NCI-H1048 (cell line): ENCODE data around the gene MPST.
"Not testable (repeated sequence)": the region's sequence is repeated elsewhere in the genome, so short reads cannot be mapped to it uniquely, and the experiment has no call there.

Source experiments
- DNase-seq: peaks from one replicate; lab custom pipeline; 2025; lab: John Stamatoyannopoulos, UW

The MPST gene

DNA sequence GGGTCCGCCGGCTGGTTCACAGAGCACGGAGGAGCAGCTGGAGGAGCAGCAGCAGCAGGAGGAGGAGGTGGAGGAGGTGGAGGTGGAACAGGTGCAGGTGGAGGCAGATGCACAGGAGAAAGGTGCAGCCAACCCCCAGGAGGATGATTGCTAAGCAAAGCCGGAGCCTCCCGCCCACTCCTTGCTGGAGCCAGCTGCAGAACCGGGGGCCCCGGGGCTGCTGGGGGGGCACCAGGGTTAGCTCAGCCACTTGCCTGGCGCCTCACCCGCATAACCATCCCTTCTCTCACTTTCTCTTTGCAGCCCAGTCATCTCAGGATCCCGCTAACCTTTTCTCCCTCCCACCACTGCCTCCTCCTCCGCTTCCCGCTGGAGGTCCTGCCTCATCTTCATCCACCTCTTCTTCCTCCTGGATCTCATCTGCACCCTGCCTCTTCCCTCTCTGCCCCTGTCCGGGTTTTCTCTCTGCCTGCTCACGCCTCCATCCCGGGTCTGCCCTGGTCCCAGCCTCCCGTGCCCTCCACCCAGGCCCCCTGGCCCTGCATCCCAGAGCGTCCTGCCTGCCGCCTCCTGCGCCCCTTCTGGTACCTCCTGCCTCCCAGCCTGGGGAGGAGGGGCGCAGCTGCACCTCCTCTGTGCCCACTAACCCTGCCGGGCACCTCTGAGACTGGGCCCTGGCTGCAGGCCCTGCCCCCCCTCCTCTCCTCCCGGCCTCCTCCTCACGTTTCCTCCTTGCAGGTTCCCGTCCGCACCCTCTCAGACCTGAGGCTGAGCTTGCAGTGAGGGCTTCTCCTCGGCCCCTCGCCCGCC lies 41.5 kb downstream of the MPST start:
- no peak for DNase-seq

DNA sequence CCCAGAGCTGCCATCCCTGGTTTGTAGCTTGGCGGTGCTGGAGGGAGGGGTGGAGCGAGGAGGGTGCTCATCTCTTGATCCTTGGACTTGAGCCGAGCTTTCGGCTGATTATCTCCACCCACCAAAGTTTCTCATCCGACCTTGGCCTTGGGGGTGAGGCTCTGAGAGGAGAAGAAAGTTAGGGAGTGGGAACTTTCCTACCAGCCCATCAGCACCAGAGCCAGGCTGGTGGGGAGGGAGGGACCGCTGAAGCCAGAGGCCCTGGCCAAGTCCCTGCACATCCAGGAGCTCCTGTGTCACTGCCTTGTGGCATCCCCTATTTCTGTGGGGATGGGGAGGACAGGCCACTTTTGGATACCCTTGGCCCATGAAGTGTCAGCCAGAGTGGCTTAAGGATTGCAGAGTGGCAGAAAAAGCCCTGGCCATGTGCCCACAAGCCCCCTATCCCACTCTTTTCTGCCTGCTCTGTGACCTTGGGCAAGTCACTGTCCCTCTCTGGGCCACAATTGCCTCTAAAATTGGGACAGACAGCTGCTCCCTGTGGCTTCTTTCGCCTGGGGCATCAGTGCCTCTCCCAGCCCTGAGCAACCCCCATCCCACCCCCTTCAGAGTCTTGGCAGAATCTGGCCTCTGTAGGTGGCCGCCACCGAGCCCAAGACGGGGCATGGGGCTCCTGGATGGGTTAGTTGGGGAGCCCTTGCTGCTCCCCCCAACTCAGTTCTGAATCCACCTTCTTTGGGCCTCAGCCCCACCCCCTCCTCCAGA lies 42.3 kb downstream of the MPST start:
- no peak for DNase-seq

DNA sequence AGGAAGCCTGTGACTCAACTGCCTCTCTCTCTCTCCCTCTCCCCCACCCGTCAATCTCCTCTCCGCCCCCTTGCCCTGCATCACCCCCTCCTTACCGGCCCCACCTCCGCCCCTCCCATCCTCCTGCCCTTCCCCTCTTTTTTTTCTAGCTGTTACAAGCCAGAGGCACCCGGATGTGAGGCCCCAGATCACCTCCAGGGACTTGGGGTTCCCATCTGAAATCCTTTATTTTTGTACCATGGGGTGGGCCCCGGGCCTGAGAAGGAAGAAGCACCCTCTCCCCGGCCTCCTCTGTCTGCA lies 42.8 kb downstream of the MPST start:
- no peak for DNase-seq

DNA sequence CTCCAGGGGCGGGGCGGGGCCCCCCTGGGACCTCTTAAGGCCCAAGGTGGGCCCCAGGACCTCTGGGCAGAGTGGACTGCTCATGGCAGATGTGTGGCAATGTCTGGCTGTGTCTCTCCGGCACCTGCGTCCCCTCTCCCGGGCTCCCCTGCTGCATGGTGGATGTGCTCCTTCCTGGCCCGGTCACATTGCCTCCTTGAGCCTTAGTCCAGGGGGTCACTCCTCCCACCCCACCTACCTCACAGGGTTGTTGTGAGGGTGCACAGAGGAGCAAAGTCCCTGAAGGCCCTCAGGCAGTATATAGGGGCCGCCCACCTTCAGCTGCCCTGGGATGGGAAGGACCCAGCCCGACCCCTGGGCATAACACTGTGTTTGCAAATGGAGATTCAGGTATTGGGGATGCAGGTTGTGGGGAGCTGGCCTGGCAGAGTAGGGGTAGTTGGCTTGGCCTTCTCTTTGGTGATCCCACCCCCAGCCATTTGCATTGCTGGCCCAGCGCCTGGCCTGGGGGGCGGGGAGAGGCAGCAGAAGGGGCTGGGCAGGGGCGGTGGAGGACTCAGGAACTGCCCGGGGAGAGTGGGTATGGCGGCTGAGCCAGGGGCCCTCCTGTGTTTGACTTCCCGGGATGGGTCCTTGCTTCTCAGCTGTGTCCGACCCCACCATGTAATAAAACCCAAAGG lies 43.3 kb downstream of the MPST start:
- no peak for DNase-seq

DNA sequence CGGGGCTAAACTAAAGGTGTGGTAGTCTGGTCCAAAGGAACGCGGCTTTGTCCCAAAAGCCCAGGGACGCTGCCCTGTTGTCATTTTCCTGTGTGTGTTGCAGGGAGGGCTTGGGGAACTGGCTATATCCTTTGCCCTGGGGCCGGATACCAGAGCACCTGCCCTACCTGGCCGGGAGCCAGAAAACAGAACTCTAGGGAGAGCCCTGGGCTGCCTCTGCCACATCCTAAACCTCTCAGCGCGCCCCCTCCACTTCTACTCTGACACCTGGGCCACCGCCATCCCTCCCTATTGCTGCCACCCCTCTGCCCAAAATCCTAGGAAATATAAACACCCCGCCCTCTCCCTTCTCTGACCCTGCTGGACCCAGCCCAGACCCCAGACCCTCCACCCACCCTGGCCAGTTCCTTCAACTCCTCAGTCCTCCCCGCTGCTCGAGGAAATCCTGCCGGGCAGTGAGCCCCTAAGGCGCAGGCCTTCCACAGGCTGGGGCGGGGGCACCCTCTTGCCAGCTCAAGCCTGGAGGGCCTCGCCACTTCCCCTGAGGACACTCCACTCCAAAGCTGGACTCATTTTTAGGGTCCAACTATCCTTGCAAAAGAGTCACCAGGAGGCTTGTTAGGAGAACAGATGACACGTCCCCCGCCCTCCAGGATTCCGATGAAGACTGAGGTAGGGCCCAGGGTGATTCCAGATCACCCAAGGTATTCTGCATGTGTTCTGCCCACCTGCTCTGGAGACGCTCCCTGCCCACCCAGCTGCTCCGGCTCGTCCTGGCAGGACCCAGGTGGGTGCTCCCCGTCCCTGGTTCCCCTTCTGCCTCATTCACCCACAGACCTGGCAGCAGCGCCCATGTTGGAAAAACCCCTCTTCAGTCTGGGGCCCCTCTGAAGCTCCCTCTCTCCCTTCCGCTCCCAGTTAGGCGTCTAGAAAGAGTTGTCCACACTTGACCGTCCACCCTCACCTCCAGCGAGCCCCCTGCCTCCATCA lies 44.2 kb downstream of the MPST start:
- no peak for DNase-seq

DNA sequence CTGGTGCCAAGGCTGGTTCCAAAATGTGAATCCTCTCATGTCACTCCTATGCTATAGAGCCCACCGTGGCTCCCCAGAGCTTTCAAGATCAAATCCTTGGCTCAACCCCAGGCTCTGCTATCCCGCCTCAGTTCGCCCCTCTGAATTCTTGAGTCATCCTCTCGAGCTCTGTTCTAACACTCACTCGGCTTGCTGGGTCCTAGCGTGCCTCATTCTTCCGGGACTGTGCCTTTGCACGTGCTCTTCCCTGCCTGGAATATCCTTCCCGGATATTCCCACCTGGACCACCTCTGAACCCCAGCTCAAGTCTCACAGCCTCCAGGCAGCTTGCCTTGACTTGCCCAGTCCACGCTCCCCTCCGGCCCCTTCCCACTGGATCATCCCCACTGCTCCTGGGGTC lies 45.0 kb downstream of the MPST start:
- DNase-seq: no peak

DNA sequence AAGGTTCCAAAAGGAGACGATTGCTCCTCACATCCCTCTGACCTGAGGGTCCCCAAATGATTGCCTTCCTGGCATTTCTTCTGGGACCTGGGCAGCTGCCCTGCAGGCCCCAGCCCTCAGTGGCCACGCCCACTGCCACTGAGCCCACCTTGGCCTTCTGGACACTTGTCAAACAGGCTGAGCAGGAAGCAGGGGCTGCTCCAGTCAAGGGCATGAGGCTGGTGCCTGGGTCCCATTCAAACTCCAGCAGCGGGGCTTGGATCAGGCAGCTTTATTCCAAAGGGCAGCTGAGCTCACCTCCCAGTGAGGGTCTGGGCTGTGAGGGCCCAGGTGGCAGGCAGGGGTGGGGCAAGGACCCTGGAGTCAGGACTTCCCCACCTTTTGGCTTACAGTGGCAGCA lies 45.6 kb downstream of the MPST start:
- DNase-seq: no peak

DNA sequence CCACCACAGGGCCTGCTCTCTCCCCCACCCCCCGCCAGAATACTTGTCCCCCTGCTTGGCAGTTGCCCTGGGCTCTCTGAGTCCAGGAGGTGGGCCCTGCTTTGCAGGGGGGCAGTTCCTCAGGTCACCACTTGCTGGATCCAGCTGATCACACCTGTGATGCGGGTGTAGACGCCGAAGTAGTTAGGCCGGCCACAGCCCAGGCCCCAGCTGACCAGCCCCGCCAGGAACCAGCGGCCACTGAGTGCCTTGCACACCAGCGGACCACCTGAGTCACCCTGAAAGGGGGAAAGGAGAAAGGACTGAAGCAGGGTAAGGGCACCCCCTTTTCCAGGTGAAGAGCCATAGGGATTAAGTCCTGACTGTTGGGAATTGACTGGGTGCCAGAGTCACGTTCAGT lies 46.4 kb downstream of the MPST start:
- no peak for DNase-seq

DNA sequence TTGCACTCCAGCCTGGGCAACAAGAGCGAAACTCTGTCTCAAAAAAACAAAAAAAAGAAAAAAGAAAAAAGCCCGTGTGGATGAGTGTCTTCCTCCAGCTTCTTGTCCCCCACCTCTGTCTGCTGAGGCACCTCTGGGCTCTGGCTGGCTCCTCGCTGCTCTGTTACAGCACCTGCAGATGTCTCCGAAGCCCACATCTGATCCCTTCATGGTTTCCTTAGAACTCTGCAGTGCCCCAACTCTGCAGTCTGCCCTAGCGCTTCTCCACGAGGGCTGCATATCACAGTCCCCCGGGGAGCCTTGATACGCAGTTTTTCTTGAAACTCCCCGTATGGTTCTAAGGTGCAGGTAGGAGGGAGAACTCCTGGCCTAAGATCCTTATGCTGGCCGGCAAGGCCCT lies 47.9 kb downstream of the MPST start:
- no peak for DNase-seq

DNA sequence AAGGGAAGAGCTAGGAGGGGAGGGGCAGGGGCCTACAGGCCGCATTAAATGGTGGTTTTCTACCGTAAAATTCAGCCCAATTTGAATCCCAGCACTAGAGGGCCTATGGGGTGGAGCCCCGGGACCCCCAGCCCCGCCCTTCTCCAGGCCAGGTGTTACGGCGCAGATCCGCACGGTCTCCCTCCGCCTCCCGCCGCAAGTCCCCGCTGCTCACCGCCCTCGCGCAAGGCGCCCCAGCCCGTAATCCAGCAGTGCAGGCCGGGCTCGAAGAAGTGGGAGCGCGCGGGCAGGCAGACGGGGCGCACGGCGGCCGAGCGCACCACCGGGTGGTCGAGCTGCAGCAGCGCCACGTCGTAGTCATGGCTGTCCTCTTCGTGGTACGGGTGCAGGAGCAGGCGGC lies 49.3 kb downstream of the MPST start:
- DNase-seq: no peak

DNA sequence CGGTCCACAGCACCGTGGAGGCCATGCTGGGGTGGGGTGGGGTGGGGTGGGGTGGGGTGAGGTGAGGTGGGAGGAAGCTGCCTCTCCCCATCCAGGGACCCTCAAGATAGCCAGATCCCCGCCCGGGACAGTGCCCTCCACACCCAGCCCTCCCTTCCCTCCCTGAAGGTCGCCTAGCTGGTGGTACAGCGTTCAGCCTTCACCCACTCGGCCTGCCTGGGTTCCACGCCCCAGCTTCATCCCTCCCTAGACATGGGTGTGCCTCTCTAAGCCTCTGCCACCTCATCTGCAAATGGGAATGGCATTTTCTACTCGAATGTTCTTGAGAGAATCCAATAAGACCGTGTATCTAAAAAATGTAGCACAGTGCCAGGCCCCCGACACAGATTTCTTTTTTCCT lies 49.8 kb downstream of the MPST start:
- DNase-seq: no peak

DNA sequence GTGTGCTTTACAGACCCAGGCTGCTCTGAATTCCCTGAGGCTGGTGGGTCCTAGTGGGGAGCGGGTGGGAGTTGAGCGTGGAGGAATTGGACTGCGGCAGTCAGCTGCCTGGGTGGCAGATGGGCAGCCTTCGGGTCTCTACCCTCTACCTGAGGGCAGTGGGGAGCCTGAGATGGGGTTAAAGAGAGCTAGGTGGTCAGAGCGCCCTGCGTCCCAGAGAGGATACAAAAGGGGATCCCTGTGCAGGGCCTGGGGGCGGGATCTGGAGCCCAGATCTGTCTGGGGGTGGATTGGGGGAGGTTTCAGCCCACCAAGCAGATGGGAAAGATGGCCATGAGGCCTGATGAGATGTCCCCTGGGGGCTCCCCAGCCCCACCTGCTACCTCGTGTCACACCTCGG lies 50.2 kb downstream of the MPST start:
- no peak for DNase-seq

DNA sequence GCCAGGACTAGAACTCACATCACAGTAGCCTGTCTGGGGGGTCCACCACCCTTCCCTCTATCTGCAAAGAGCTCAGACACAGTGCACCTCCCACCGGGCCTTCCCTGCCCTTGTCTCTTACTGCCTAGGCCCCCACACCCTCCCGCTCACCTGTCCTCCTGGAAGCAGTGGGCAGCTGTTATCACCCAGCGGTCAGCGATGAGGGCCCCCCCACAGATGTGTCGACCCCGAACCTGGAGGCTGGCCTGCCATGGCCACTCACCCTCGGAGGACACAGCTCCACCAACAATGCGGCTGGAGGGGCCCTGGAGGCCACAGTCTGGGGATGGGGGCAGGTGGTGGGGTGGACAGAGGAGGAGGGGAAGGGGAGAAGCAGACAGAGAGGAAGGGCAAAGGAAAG lies 50.8 kb downstream of the MPST start:
- no peak for DNase-seq

DNA sequence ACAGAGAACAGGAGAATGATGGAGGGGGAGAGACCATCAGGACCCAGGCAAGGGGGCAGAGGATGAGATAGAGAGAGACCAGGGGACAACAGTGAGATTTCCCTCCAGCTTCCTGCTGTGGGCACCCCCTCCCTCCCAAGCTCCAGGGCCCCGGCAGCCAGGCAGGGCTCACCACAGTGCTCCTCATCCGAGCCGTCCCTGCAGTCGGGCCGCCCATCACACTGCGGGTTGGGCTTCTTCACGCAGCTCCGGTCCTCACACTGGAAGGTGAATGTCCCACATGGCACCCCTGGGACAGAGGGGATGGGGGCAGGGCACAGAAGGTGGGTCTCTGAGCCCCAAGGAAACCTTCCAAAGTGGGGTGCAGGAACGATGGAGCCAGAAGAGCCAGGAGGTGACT lies 51.2 kb downstream of the MPST start:
- DNase-seq: no peak

DNA sequence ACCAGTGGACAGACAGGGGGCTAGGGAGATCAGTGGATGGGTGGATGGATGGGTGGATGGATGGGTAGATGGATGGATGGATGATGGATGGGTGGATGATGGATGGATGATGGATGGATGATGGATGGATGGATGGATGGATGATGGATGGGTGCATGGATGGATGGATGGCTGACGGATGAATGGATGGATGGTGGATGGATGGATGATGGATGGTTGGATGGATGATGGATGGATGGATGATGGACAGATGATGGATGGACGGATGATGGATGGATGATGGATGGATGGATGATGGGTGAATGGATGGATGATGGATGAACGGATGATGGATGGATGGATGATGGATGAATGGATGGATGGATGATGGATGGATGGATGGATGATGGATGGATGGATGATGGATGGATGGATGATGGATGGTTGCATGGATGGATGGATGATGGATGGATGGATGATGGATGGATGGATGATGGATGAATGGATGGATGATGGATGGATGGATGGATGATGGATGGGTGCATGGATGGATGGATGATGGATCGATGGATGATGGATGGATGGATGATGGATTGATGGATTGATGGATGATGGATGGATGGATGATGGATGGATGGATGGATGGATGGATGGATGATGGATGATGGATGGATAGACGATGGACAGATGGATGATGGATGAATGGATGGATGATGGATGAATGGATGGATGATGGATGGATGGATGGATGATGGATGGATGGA lies 52.5 kb downstream of the MPST start:
- not testable (repeated sequence) for DNase-seq

DNA sequence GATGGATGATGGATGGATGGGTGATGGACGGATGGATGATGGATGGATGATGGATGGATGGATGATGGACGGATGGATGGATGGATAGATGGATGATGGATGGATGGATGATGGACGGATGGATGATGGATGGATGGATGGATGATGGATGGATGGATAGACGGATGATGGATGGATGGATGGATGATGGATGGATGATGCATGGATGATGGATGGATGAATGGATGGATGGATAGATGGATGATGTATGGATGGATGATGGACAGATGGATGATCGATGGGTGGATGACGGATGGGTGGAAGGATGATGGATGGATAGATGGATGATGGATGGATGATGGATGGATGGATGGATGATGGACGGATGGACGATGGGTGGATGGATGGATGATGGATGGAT lies 53.1 kb downstream of the MPST start:
- no peak for DNase-seq

DNA sequence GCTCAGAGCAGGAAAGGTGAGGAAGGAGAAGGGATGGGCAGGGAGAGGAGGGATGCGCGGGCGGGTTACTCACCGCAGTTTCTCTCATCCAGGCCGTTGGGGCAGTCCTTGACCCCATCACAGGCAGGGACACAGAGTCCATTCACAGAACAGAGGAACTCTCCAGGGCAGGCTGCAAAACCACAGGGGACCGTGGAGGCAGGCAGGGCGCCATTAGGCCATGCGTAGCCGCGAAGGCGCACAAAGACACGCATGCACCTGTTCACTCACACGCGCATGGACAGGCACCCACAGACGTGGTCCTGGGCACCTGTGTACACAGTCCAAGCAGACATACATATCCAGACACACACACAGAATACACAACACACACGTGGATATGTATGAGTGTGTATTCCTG lies 55.0 kb downstream of the MPST start:
- no peak for DNase-seq

DNA sequence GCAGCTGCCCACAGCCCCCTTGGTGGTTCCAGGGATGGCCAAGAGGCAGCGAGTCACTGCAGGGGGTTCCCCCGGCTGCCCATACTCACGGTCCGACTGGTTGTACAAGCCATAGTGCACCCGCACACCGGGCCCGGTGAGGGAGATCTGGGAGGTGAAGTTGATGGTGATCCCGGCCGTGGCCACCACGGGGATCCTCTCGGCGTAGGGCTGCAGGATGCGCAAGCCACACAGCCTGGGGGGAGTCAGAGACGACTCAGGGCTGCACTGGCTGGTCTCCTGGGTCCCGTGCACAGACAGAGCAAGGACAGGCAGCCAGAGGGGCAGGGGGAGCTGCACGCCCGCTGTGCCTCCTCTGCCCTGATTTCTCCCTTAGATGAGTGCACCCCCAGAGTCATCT lies 55.5 kb downstream of the MPST start:
- no peak for DNase-seq

DNA sequence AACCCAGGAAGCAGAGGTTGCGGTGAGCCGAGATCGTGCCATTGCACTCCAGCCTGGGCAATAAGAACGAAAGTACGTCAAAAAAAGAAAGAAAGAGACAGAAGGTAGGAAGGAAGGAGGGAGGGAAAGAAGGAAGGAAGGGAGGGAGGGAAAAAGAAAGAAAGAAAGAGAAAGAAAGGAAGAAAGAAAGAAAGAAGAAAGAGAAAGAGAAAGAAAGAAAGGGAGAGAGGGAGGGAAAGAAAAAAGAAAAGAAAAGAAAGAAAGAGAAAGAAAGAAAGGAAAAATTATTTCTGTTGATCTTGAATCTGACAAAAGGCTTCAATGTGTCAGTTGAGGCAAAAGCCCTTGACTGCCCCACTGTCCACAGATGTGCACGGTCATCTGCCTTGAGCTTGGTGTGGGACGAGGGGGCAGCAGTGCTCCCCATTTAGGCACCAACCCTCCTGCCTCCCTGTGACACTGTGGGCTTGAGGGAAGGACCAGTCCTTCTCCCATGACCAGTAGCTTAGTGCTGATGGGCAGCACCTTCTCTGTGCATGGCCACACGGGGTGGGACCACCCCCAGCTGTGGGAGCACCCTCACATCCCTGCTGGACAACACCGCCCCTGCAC lies 56.4 kb downstream of the MPST start:
- no peak for DNase-seq

DNA sequence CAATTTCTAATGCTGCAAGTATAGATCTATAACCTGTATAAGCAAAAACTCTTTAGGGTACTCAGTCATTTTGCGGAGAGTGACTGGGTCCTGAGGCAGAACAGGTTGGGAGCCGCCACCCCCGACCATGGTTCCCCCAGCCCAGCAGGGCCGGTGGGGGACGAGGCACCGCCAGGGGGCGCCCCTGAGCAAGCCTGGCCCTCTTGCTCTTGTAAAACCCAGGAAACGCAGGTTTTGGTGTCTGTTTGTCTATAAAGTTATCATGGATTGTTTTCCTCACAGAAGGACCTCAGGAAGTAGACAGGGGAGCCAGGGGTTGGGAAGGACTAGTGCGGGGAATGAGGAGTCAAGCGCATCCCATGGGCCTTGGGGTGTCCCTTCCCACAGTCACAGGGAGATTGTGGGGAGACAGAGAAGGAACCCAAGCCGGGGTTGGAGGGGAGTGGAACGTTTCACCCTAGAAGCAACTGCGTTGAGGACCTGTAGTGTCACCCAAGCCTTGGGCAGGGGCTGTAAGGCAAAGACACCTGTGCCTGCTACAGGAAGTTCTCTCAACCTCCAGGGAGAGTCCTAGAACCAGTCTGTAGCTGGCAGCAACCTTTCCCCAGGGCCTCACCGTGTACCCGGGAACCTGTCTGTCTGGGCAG lies 58.4 kb downstream of the MPST start:
- no peak for DNase-seq
